H9 (cell line): ENCODE results near the gene CHST13. TPM values are rescaled to one million over a fixed set of nuclear protein-coding genes. Genes with fewer than 3 reads are reported as not detected.

Experiments used
- DNase-seq: peaks from one replicate; pipeline ENCODE4 v3.0.0-alpha.2; 2017
- H2AFZ ChIP-seq: one replicate; pipeline ENCODE4 v1.6.1; 2013; ENCODE audit warnings: mild to moderate bottlenecking, low read length, control low read depth, moderate library complexity
- H2AK5ac ChIP-seq: 2 replicates; pipeline ENCODE4 v1.6.1; 2013; ENCODE audit warnings: low read length, control low read depth, mixed read lengths; ENCODE audit not compliant: insufficient read length
- H2BK120ac ChIP-seq: one replicate; pipeline ENCODE4 v1.6.1; 2013; ENCODE audit warnings: low read depth, mild to moderate bottlenecking, low read length, control low read depth, inconsistent platforms; ENCODE audit not compliant: poor library complexity, severe bottlenecking
- H2BK12ac ChIP-seq: 2 replicates; pipeline ENCODE4 v1.6.1; 2013; ENCODE audit warnings: low read length, control low read depth, mixed read lengths, low read depth; ENCODE audit not compliant: insufficient read length
- H2BK15ac ChIP-seq: 2 replicates; pipeline ENCODE4 v1.6.1; 2013; ENCODE audit warnings: low read depth, low read length, control low read depth
- H2BK20ac ChIP-seq: one replicate; pipeline ENCODE4 v1.6.1; 2013; ENCODE audit warnings: low read depth, mild to moderate bottlenecking, low read length, control low read depth, inconsistent platforms; ENCODE audit not compliant: poor library complexity, severe bottlenecking
- H2BK5ac ChIP-seq: 2 replicates; pipeline ENCODE4 v1.6.1; 2013; ENCODE audit warnings: low read length, control low read depth, mixed read lengths; ENCODE audit not compliant: insufficient read length
- H3K14ac ChIP-seq: 2 replicates; pipeline ENCODE4 v1.6.1; 2013; ENCODE audit warnings: low read length, control low read depth; ENCODE audit not compliant: insufficient read depth
- H3K18ac ChIP-seq: 2 replicates; pipeline ENCODE4 v1.6.1; 2013; ENCODE audit warnings: low read depth, mild to moderate bottlenecking, mixed read lengths, low read length, control low read depth; ENCODE audit not compliant: insufficient read length
- H3K23ac ChIP-seq: 2 replicates; pipeline ENCODE4 v1.6.1; 2013; ENCODE audit warnings: low read length, control low read depth, mixed read lengths, low read depth; ENCODE audit not compliant: insufficient read length
- H3K23me2 ChIP-seq: 2 replicates; pipeline ENCODE4 v1.6.1; 2013; ENCODE audit warnings: low read depth, mild to moderate bottlenecking, mixed read lengths, low read length, control low read depth; ENCODE audit not compliant: insufficient read length, poor library complexity, severe bottlenecking
- H3K27ac ChIP-seq: 2 replicates; pipeline ENCODE4 v1.5.1; 2013; ENCODE audit warnings: low read length, control low read depth, mixed read lengths, low read depth; ENCODE audit not compliant: insufficient read length
- H3K27me3 ChIP-seq: 2 replicates; pipeline ENCODE4 v1.6.1; 2013; ENCODE audit warnings: low read length, control low read depth, inconsistent platforms; ENCODE audit not compliant: insufficient read depth
- H3K4ac ChIP-seq: 2 replicates; pipeline ENCODE4 v1.6.1; 2013; ENCODE audit warnings: low read depth, mild to moderate bottlenecking, control low read depth, inconsistent platforms, low read length, moderate library complexity
- H3K4me1 ChIP-seq: 2 replicates; pipeline ENCODE4 v1.6.1; 2013; ENCODE audit warnings: low read length, control low read depth, inconsistent platforms; ENCODE audit not compliant: insufficient read depth
- H3K4me2 ChIP-seq: 2 replicates; pipeline ENCODE4 v1.6.1; 2013; ENCODE audit warnings: low read length, control low read depth, mixed read lengths; ENCODE audit not compliant: insufficient read length, insufficient read depth
- H3K56ac ChIP-seq: 2 replicates; pipeline ENCODE4 v1.6.1; 2013; ENCODE audit warnings: low read depth, mild to moderate bottlenecking, mixed read lengths, low read length, control low read depth; ENCODE audit not compliant: insufficient read length
- H3K79me1 ChIP-seq: 2 replicates; pipeline ENCODE4 v1.6.1; 2013; ENCODE audit warnings: low read depth, mild to moderate bottlenecking, moderate library complexity, low read length, control low read depth, inconsistent platforms; ENCODE audit not compliant: insufficient read depth, poor library complexity, severe bottlenecking
- H3K79me2 ChIP-seq: 2 replicates; pipeline ENCODE4 v1.6.1; 2013; ENCODE audit warnings: low read length, control low read depth, inconsistent platforms; ENCODE audit not compliant: insufficient read depth
- H3K9ac ChIP-seq: 2 replicates; pipeline ENCODE4 v1.6.1; 2013; ENCODE audit warnings: low read length, control low read depth, mixed read lengths; ENCODE audit not compliant: insufficient read length; ENCODE audit errors: extremely low read depth
- H3K9me3 ChIP-seq: one replicate; pipeline ENCODE4 v1.6.1; 2013; ENCODE audit warnings: low read depth, low read length, inconsistent platforms; ENCODE audit not compliant: control insufficient read depth
- H3T11ph ChIP-seq: one replicate; pipeline ENCODE4 v1.6.1; 2013; ENCODE audit warnings: mild to moderate bottlenecking, low read length, control low read depth, inconsistent platforms
- H4K20me1 ChIP-seq: one replicate; pipeline ENCODE4 v1.6.1; 2013; ENCODE audit not compliant: control insufficient read depth, insufficient read length, insufficient read depth
- H4K5ac ChIP-seq: 2 replicates; pipeline ENCODE4 v1.6.1; 2013; ENCODE audit warnings: low read depth, mild to moderate bottlenecking, mixed read lengths, low read length, control low read depth; ENCODE audit not compliant: insufficient read length
- H4K8ac ChIP-seq: replicated peaks from 2 replicates; pipeline ENCODE4 v1.6.1; 2013; ENCODE audit warnings: low read length, control low read depth, mixed read lengths, low read depth; ENCODE audit not compliant: insufficient read length
- H4K91ac ChIP-seq: 2 replicates; pipeline ENCODE4 v1.6.1; 2013; ENCODE audit warnings: low read depth, mild to moderate bottlenecking, moderate library complexity, mixed read lengths, low read length, control low read depth; ENCODE audit not compliant: insufficient read length
- H3K27ac Mint-ChIP-seq, 3 experiments: 2 replicates in 2 of 3; 3 replicates in 1 of 3; pipeline ENCODE4 v1.8.0; 2020 to 2021; ENCODE audit warnings: mixed read lengths in 3 of 3, mild to moderate bottlenecking in 1 of 3, moderate library complexity in 1 of 3
- H3K27me3 Mint-ChIP-seq: 2 replicates; pipeline ENCODE4 v1.8.0; 2021; ENCODE audit warnings: low read depth, mild to moderate bottlenecking, moderate library complexity, mixed read lengths
- H3K36me3 Mint-ChIP-seq, 3 experiments: 2 replicates in 2 of 3; 3 replicates in 1 of 3; pipeline ENCODE4 v1.8.0; 2020 to 2021; ENCODE audit warnings: low read depth in 3 of 3, mixed read lengths in 3 of 3; ENCODE audit not compliant: insufficient read depth in 1 of 3
- H3K4me1 Mint-ChIP-seq, 2 experiments: 2 replicates each; pipeline ENCODE4 v1.8.0; 2020; ENCODE audit warnings: mixed read lengths in 2 of 2
- H3K4me3 Mint-ChIP-seq, 2 experiments: 2 replicates in 1 of 2; 3 replicates in 1 of 2; pipeline ENCODE4 v1.8.0; 2020 to 2021; ENCODE audit warnings: mild to moderate bottlenecking in 2 of 2, mixed read lengths in 2 of 2, moderate library complexity in 1 of 2
- H3K9me3 Mint-ChIP-seq, 2 experiments: 2 replicates in 1 of 2; 3 replicates in 1 of 2; pipeline ENCODE4 v1.8.0; 2020; ENCODE audit warnings: mild to moderate bottlenecking in 2 of 2, mixed read lengths in 2 of 2, moderate library complexity in 1 of 2
- WGBS: extraction: QIAGEN DNeasy Blood & Tissue Kit; methylation state at CpG from one replicate; pipeline ENCODE4 v1.1.7; 2013; ENCODE audit warnings: missing lambda C conversion rate, low lambda C conversion rate, mixed read lengths; ENCODE audit not compliant: insufficient read length; ENCODE audit errors: extremely low coverage; 5-methylcytosine and 5-hydroxymethylcytosine counted together
- total RNA-seq: library from RNA; stranded (reverse); gene quantifications from 2 replicates; pipeline ENCODE4 v1.2.1, GENCODE V29; 2021
- TF ChIP-seq, protein P1 (sequence below): fragments of 200-600 bp; sonication (generic); conservative IDR thresholded peaks from 3 replicates; pipeline ENCODE4 v1.8.0; 2021; ENCODE audit warnings: antibody characterized with exemption, mild to moderate bottlenecking

Gene CHST13
- total RNA-seq, 1 experiment from 2014 or later: 0.85 TPM

DNA sequence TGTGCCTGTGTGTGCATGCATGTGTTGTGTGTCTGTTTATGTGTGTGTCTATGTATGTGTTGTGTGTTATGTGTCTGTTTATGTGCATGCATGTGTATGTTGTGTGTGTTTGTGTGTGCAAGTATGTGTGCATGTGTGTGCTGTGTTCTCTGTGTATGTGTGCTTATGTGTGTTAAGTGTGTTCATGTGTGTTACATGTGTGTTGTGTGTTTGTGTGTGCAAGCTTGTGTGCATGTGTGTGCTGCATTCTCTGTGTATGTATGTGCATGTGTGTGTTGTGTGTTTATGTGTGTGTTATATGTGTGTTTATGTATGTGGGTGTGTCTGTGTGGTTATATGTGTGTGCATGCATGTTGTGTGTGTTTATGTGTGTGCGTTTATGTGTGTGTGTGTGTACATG is 21.3 kb upstream of the CHST13 start:
- WGBS: no CpG with 5 or more reads among the region's 1 CpG
- Histone ChIP-seq H3K14ac (no peak overlapping the region), H3K9ac (no peak overlapping the region), H2AFZ (no peak overlapping the region), H3K23ac (no peak overlapping the region), H4K8ac (no peak overlapping the region), H3K4me1 (peaks cover 3% of the 10 kb centered on the region; the same call in 1 of the 2 replicates), H3K4ac (no peak overlapping the region), H3K9me3 (no peaks in the 10 kb centered on the region), H3K56ac (no peak overlapping the region), H4K5ac (no peak overlapping the region), H4K20me1 (no peaks in the 10 kb centered on the region), H3K27ac (no peak overlapping the region), H3K27me3 (no peaks in the 10 kb centered on the region), H3T11ph (no peak overlapping the region), H2BK120ac (no peak overlapping the region), H2BK5ac (no peak overlapping the region), H2BK20ac (no peak overlapping the region), H3K79me1 (no peaks in the 10 kb centered on the region), H3K79me2 (no peaks in the 10 kb centered on the region), H3K18ac (no peak overlapping the region), H3K4me2 (no peak overlapping the region), H2BK15ac (no peak overlapping the region), H2BK12ac (no peak overlapping the region), H3K23me2 (no peaks in the 10 kb centered on the region), H2AK5ac (no peak overlapping the region), H4K91ac (no peak overlapping the region)
- DNase-seq: no peak
- H3K27ac Mint-ChIP-seq: no peak overlapping the region
- no peaks in the 10 kb centered on the region for H3K9me3 Mint-ChIP-seq
- no peaks in the 10 kb centered on the region for H3K36me3 Mint-ChIP-seq
- H3K4me1 Mint-ChIP-seq: peaks cover 15 to 22% of the 10 kb centered on the region in 2 experiments
- TF ChIP-seq, protein P1, sequence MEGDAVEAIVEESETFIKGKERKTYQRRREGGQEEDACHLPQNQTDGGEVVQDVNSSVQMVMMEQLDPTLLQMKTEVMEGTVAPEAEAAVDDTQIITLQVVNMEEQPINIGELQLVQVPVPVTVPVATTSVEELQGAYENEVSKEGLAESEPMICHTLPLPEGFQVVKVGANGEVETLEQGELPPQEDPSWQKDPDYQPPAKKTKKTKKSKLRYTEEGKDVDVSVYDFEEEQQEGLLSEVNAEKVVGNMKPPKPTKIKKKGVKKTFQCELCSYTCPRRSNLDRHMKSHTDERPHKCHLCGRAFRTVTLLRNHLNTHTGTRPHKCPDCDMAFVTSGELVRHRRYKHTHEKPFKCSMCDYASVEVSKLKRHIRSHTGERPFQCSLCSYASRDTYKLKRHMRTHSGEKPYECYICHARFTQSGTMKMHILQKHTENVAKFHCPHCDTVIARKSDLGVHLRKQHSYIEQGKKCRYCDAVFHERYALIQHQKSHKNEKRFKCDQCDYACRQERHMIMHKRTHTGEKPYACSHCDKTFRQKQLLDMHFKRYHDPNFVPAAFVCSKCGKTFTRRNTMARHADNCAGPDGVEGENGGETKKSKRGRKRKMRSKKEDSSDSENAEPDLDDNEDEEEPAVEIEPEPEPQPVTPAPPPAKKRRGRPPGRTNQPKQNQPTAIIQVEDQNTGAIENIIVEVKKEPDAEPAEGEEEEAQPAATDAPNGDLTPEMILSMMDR: no peak
- no peak overlapping the region for H3K4me3 Mint-ChIP-seq
- H3K27me3 Mint-ChIP-seq: peaks cover 2% of the 10 kb centered on the region; the same call in 1 of the 2 replicates
